Pancreas (tissue), 10 donors: Measurements from ENCODE around the gene NAP1L5. TPM values are rescaled to one million over a fixed set of nuclear protein-coding genes. Genes with fewer than 3 reads are reported as not detected.

Experiments used
- ATAC-seq, 4 donors: fragments of 200-7000 bp; cut with Tn5 transposase; one replicate each; pipeline versions ENCODE4 v1.8.0 to v1.9.1; 2020; ENCODE audit warnings: mild to moderate bottlenecking in 4 of 4, moderate library complexity in 4 of 4
- DNase-seq, 6 donors: peaks; one replicate each; pipeline ENCODE4 v3.0.0-alpha.2; 2020
- FAIRE-seq: peaks from 2 replicates; lab custom pipeline; 2012; peaks lifted over from hg19 to GRCh38; lab: Jason Lieb, UNC
- H3K27ac ChIP-seq, 4 donors: fragments of 200-600 bp; sonication (generic); 1 replicate in 3 of 4; 2 replicates in 1 of 4; pipeline versions ENCODE4 v1.5.0 to v1.8.0; 2020
- H3K27me3 ChIP-seq, 4 donors: fragments of 200-600 bp; one replicate each; pipeline ENCODE4 v1.8.0; 2021
- H3K36me3 ChIP-seq, 3 donors: fragments of 200-600 bp; sonication (generic) in 1 of 3; one replicate each; pipeline versions ENCODE4 v1.5.0 to v1.8.0; 2020 to 2021
- H3K4me1 ChIP-seq, 3 donors: fragments of 200-600 bp; one replicate each; pipeline ENCODE4 v1.8.0; 2021
- H3K4me3 ChIP-seq, 4 donors: fragments of 200-600 bp; sonication (generic) in 2 of 4; one replicate each; pipeline versions ENCODE4 v1.5.0 to v1.8.0; 2020 to 2021
- H3K9me3 ChIP-seq, 4 donors: fragments of 200-600 bp; one replicate each; pipeline ENCODE4 v1.8.0; 2021
- WGBS, 2 donors: extraction: QIAGEN DNeasy Blood & Tissue Kit; methylation state at CpG; one replicate each; pipeline ENCODE4 v1.1.7; 2013; 5-methylcytosine and 5-hydroxymethylcytosine counted together
- intact Hi-C, 3 donors: fragments of 100-400 bp; cut with DNase I; formaldehyde crosslinking; loops; one replicate each; pipeline versions ENCODE4 v1.11.1 to v1.14.2; 2022
- polyA plus RNA-seq, 2 donors: library from polyadenylated mRNA; stranded (reverse); fragments of 200-250 nt; gene quantifications; one replicate each; pipeline ENCODE4 v1.2.3, GENCODE V29; 2013
- total RNA-seq, 6 donors: library from RNA; stranded (reverse); fragmentation: NEBNext Ultra II Directional in 4 of 6; extraction: Animal tissue kit (Norgen Biotek cat#: 25700) in 4 of 6; gene quantifications; one replicate each; pipeline versions ENCODE4 v1.2.1 to v1.2.4, GENCODE V29; 2021 to 2023
- TF ChIP-seq, protein P1 (sequence below), 4 donors: fragments of 200-600 bp; sonication (generic) in 3 of 4; IDR thresholded peaks; one replicate each; pipeline versions ENCODE4 v1.5.0 to v1.8.0; 2021; ENCODE audit warnings: antibody characterized with exemption in 4 of 4
- donor health status: healthy with polysubstance abuse.
- donor health status: DM: no; HTN: no; CAD: no; lungs with moderate emphysema.
- donor health status: DM: no; HTN: no; CAD: no.
- donor health status: control.
- donor health status: control.
- donor health status: Bipolar disorder and iron deficiency.
- donor health status: DM: yes; HTN: yes; CAD: no.
- donor health status: DM: no; HTN: no; CAD: no.
- donor health status: DM: no; HTN: no; CAD: no.
- donor health status: DM: yes; HTN: yes; CAD: no.

The NAP1L5 gene
- total and polyA plus RNA-seq, 8 donors = 0.94 to 13.2 (median 2.1) TPM

GRCh38 chr4:88709989-88710388 lies 12.4 kb upstream of the NAP1L5 start:
- FAIRE-seq (no peak), DNase-seq (no peak), ATAC-seq (no peak)
- Histone ChIP-seq H3K4me1 (no peaks in the 10 kb centered on the region), H3K27ac (no peak overlapping the region), H3K36me3 (peaks cover 0 to 4% (median 0%) of the 10 kb centered on the region in 3 donors), H3K27me3 (no peaks in the 10 kb centered on the region), H3K4me3 (no peak overlapping the region), H3K9me3 (no peaks in the 10 kb centered on the region)
- WGBS, 2 donors = 93 to 100% methylated on average over 1 of the region's 1 CpG
- TF ChIP-seq, protein P1, sequence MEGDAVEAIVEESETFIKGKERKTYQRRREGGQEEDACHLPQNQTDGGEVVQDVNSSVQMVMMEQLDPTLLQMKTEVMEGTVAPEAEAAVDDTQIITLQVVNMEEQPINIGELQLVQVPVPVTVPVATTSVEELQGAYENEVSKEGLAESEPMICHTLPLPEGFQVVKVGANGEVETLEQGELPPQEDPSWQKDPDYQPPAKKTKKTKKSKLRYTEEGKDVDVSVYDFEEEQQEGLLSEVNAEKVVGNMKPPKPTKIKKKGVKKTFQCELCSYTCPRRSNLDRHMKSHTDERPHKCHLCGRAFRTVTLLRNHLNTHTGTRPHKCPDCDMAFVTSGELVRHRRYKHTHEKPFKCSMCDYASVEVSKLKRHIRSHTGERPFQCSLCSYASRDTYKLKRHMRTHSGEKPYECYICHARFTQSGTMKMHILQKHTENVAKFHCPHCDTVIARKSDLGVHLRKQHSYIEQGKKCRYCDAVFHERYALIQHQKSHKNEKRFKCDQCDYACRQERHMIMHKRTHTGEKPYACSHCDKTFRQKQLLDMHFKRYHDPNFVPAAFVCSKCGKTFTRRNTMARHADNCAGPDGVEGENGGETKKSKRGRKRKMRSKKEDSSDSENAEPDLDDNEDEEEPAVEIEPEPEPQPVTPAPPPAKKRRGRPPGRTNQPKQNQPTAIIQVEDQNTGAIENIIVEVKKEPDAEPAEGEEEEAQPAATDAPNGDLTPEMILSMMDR (IDR thresholded peaks at IDR 0.05) = no peak
- intact Hi-C loops = loop anchor here in 2 of 3 donors (10.0 kb wide), 1 partner anchor 315 kb away; no protein-coding TSS in a partner anchor

DNA sequence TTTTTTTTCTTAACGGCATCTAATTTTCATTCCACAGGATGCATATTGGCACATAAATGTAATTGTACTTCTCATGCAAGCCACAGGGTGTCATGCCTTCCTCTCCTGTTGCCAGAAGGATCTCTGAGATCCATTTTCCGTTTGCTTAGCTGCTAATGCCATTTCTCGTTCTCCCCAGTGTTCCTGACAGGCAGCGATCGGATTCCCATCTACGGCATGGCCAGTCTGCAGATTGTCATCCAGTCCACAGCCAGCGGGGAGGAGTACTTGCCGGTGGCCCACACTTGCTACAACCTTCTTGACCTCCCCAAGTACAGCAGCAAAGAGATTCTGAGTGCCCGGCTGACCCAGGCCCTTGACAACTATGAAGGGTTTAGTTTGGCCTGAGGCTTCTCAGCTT lies 8.9 kb upstream of the NAP1L5 start:
- intact Hi-C loops = loop anchor here in 2 of 3 donors (10.0 kb wide), 1 partner anchor 318 kb away; no protein-coding TSS in a partner anchor
- Histone ChIP-seq H3K27me3 (no peaks in the 10 kb centered on the region), H3K27ac (no peak overlapping the region), H3K4me3 (no peak overlapping the region), H3K4me1 (no peaks in the 10 kb centered on the region), H3K9me3 (no peaks in the 10 kb centered on the region), H3K36me3 (peaks cover 0 to 4% (median 0%) of the 10 kb centered on the region in 3 donors)
- ATAC-seq = peak; percentile 89 to 99 (median 98)
- no peak for FAIRE-seq
- peak in 3 of 6 donors; percentile 28 to 57 (median 30) for DNase-seq
- WGBS, 2 donors = 16 to 23% methylated on average over 9 of the region's 9 CpGs
- TF ChIP-seq, protein P1 (IDR thresholded peaks at IDR 0.05) = peak; percentile 14 to 51 (median 45)

GRCh38 chr4:88705805-88706492 lies 8.3 kb upstream of the NAP1L5 start:
- intact Hi-C loops = loop anchor here in 2 of 3 donors (10.0 kb wide), 1 partner anchor 319 kb away; no protein-coding TSS in a partner anchor
- no peaks in the 10 kb centered on the region for H3K9me3 ChIP-seq
- ATAC-seq = peak in 1 of 4 donors; percentile 17
- no peak overlapping the region for H3K27ac ChIP-seq
- FAIRE-seq = no peak
- no peak for DNase-seq
- WGBS, 2 donors = 40 to 42% methylated on average over 3 of the region's 3 CpGs
- H3K36me3 ChIP-seq = peaks cover 0 to 4% (median 0%) of the 10 kb centered on the region in 3 donors
- H3K4me3 ChIP-seq = no peak overlapping the region
- H3K27me3 ChIP-seq = no peaks in the 10 kb centered on the region
- TF ChIP-seq, protein P1 (IDR thresholded peaks at IDR 0.05) = no peak
- no peaks in the 10 kb centered on the region for H3K4me1 ChIP-seq

- intact Hi-C loops = loop anchor here in 2 of 3 donors (10.0 kb wide), 1 partner anchor 320 kb away; no protein-coding TSS in a partner anchor
- FAIRE-seq (no peak), ATAC-seq (no peak), DNase-seq (no peak)
- H3K4me1 ChIP-seq = no peaks in the 10 kb centered on the region
- H3K27ac ChIP-seq = no peak overlapping the region
- TF ChIP-seq, protein P1 (IDR thresholded peaks at IDR 0.05) = no peak
- H3K27me3 ChIP-seq = no peaks in the 10 kb centered on the region
- no peaks in the 10 kb centered on the region for H3K9me3 ChIP-seq
- no peaks in the 10 kb centered on the region for H3K36me3 ChIP-seq
- no peak overlapping the region for H3K4me3 ChIP-seq
Observed at GRCh38 chr4:88705223-88705622, 7.6 kb upstream of the NAP1L5 start.

DNA sequence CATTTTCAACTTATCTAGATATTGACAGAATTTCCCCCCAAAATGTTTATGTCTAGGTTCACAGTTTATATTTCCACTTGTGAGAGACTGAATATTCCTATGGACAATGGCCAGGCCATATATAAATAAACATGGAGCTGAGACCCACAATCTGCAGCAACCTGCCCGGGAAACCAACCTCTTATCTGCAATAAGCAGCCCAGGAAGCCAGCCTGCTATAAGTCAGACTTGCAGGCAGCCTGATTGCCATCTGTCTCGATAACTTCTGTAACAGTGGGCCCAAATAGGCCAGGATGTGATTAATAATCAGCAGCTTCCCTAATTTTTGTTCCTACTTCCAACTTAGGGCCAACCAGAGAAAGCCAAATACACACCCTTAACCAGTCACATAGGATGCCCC lies 5.2 kb upstream of the NAP1L5 start:
- Histone ChIP-seq H3K36me3 (no peaks in the 10 kb centered on the region), H3K27me3 (no peaks in the 10 kb centered on the region), H3K9me3 (no peaks in the 10 kb centered on the region), H3K27ac (no peak overlapping the region), H3K4me1 (no peaks in the 10 kb centered on the region), H3K4me3 (no peak overlapping the region)
- no peak for DNase-seq
- no peak for FAIRE-seq
- WGBS, 2 donors = 84% methylated on average over 2 of the region's 2 CpGs
- intact Hi-C loops = loop anchor here in 2 of 3 donors (10.0 kb wide), 1 partner anchor 322 kb away; no protein-coding TSS in a partner anchor
- TF ChIP-seq, protein P1 (IDR thresholded peaks at IDR 0.05) = no peak
- ATAC-seq = no peak
